Ishikawa (cell line): ENCODE data around the gene KNTC1.

Experiments used
- CREB1 ChIP-seq: IDR thresholded peaks from 2 replicates; pipeline ENCODE4 v1.6.1; 2012; ENCODE audit warnings: low read depth
- EGR1 ChIP-seq: IDR thresholded peaks from 2 replicates; pipeline ENCODE4 v1.6.1; 2012
- EP300 ChIP-seq: IDR thresholded peaks from 2 replicates; pipeline ENCODE4 v1.6.1; 2012; ENCODE audit warnings: borderline replicate concordance
- FOXM1 ChIP-seq: IDR thresholded peaks from 2 replicates; pipeline ENCODE4 v1.6.1; 2012; ENCODE audit warnings: low read depth, borderline replicate concordance
- NFIC ChIP-seq: IDR thresholded peaks from 2 replicates; pipeline ENCODE4 v1.6.1; 2012
- RAD21 ChIP-seq: IDR thresholded peaks from 2 replicates; pipeline ENCODE4 v1.6.1; 2012; ENCODE audit warnings: low read depth
- TAF1 ChIP-seq: IDR thresholded peaks from 2 replicates; pipeline ENCODE4 v1.6.1; 2012; ENCODE audit warnings: low read depth, mild to moderate bottlenecking
- TCF12 ChIP-seq: IDR thresholded peaks from 2 replicates; pipeline ENCODE4 v1.6.1; 2012; ENCODE audit warnings: low read depth
- TEAD4 ChIP-seq: IDR thresholded peaks from 2 replicates; pipeline ENCODE4 v1.6.1; 2012
- ZBTB7A ChIP-seq: IDR thresholded peaks from 2 replicates; pipeline ENCODE4 v1.6.1; 2012; ENCODE audit warnings: low read depth
- TF ChIP-seq, protein P1 (sequence below): IDR thresholded peaks from 2 replicates; pipeline ENCODE4 v1.6.1; 2012

DNA sequence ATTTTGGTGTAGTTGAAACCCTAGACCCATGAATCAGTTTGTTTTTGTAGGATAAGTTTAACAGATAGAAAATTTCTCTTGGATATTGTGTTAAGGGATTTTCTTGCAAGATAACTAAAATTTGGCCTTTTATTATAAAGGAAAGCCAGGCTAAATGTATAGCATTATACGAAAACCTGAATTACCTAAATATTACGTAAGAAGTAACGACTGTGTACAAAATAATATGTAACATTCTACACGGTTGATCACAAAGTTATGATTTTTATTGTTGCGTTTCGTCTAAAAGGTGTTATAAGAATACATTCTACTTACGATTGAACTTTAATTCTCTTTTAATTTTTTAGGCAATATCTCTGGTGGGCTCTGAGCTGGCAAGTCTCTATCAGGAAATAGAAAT, 63.9 kb downstream of the KNTC1 start:
- TF ChIP-seq NFIC (no peak), EP300 (no peak), CREB1 (no peak), EGR1 (no peak), FOXM1 (no peak), TAF1 (no peak), TEAD4 (no peak), TCF12 (no peak), ZBTB7A (no peak), RAD21 (no peak)
- TF ChIP-seq, protein P1, sequence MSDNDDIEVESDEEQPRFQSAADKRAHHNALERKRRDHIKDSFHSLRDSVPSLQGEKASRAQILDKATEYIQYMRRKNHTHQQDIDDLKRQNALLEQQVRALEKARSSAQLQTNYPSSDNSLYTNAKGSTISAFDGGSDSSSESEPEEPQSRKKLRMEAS = no peak
